Lung microvascular endothelial cell (primary cell): Measurements from ENCODE around the gene PIM1. TPM values are rescaled to one million over a fixed set of nuclear protein-coding genes. Genes with fewer than 3 reads are reported as not detected.

Source experiments
- DNase-seq, 2 donors: peaks; one replicate each; pipeline versions ENCODE4 v3.0.0 to v3.0.0-alpha.2; 2010; ENCODE audit warnings: low read depth in 2 of 2
- total RNA-seq: library from RNA; depleted of rRNA; stranded (reverse); fragments of >200 nt; gene quantifications from 2 replicates; pipeline ENCODE4 v1.2.1, GENCODE V29; 2014

Gene PIM1
- total RNA-seq, 1 donor from 2014 or later = 0.40 TPM

GRCh38 chr6:37222125-37222967 is 52.4 kb downstream of the PIM1 start:
- peak; percentile 72 to 83 for DNase-seq

GRCh38 chr6:37222992-37223391 is 53.0 kb downstream of the PIM1 start:
- no peak for DNase-seq

Other genes with a start within 250 kb of the PIM1 start
- gene PI16, start 215.4 kb upstream of the PIM1 start, total RNA-seq = 0.22 TPM in 1 of 2 replicates, not detected in the other
- 183 and 192 TPM in 2 replicates for gene MTCH1, start 184.0 kb upstream of the PIM1 start, total RNA-seq
- gene FGD2, start 164.5 kb upstream of the PIM1 start, total RNA-seq = not detected in 2 replicates
- 5.9 and 9.7 TPM in 2 replicates for gene TBC1D22B, start 87.6 kb downstream of the PIM1 start, total RNA-seq
- gene TMEM217, start 88.0 kb downstream of the PIM1 start, total RNA-seq = 7.4 and 8.5 TPM in 2 replicates
- 20.8 and 22.0 TPM in 2 replicates for gene RNF8, start 183.8 kb downstream of the PIM1 start, total RNA-seq